ENCODE measurements around the gene GPR39. TPM values are rescaled to one million over a fixed set of nuclear protein-coding genes. Genes with fewer than 3 reads are reported as not detected.

The GPR39 gene
- total RNA-seq, 2 experiments from 2014 or later = not detected

DNA sequence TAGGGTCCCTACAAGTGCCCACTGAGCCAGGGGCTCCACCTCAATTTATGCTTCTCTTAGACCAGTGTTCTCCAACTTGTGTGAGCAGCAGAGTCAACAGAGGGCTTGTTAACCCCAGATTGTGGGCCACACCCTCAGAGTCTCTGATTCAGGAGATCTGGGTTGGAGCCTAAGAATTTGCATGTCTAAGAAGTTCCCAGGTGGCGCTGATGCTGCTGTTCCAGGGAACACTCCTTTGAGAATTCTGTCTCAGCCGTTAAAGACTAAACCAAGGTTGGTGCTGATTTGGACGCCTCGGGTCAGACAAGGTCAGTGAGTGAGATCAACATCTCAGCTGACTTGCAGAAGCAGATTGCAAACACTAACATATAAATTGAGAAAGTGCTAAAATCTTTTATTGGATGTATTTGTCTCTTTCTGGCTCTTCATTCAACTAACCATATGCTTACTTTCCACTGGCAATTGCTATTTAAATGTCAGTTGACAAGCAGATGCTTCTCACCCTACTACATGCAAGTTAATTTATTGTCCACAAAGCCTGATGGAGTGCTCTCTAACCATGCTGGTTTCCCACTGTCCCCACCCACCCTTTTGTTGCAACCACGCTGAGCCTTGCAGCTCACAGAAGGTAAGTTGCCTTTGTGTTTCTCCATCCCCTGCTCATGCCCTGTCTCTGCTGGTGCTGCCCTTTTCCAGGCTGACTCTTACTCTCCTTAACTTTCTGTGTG is 221.9 kb downstream of the GPR39 start:
- intact Hi-C loops (cut with micrococcal nuclease) = no loop called here
- H3K27me3 Mint-ChIP-seq (ENCODE audit: low read depth) = peaks cover 4% of the 10 kb centered on the region
- no peaks in the 10 kb centered on the region for H3K36me3 Mint-ChIP-seq (ENCODE audit: low read depth)
- no peaks in the 10 kb centered on the region for H3K4me1 Mint-ChIP-seq (ENCODE audit: low read depth)
- no peaks in the 10 kb centered on the region for H3K9me3 Mint-ChIP-seq
- no peak overlapping the region for H3K27ac Mint-ChIP-seq
- no peak overlapping the region for H3K4me3 Mint-ChIP-seq
- no peak for DNase-seq
- CTCF ChIA-PET = no interaction called here

DNA sequence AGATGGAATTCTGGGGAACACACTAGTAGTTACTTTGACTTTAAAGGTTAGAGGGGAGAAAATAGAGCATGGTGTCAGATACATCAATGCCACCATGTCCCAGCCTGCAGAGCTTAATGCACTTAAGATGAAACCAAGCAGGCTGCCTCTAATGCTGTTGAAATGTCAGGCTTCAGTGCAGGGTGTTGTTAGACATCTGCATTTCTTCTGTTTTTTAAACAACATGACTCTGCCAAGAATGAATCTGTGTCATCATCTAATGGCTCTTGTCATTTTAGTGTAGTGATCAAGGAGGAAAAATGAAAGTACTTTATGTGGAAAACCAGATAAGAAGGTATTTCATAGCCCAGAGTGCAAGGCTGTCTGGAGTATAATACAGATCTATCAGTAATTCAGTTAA is 223.5 kb downstream of the GPR39 start:
- CTCF ChIA-PET = no interaction called here
- no peak overlapping the region for H3K27ac Mint-ChIP-seq
- H3K9me3 Mint-ChIP-seq = no peaks in the 10 kb centered on the region
- H3K4me1 Mint-ChIP-seq (ENCODE audit: low read depth) = no peaks in the 10 kb centered on the region
- DNase-seq = no peak
- intact Hi-C loops (cut with micrococcal nuclease) = no loop called here
- no peak overlapping the region for H3K4me3 Mint-ChIP-seq
- no peaks in the 10 kb centered on the region for H3K36me3 Mint-ChIP-seq (ENCODE audit: low read depth)
- peaks cover 7% of the 10 kb centered on the region for H3K27me3 Mint-ChIP-seq (ENCODE audit: low read depth)

DNA sequence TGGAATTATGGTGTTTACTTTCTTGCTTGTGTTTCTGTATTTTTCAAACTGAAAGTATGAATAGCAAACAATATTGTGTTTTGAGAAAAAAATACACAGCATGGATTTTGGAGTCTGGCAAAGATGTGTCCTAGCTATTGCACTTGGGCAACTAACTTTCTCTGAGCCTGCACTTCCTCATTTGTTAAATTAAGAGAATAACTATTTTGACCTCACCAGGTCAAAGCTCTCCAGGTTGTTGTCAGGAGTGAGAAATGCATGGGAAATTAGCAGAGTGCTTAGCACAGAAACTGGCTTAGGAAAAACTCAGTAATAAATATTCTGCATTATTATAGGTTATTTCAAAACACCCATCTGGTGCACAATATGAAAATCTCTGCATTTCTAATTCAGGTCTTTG is 225.2 kb downstream of the GPR39 start:
- H3K4me3 Mint-ChIP-seq = no peak overlapping the region
- no peaks in the 10 kb centered on the region for H3K4me1 Mint-ChIP-seq (ENCODE audit: low read depth)
- H3K36me3 Mint-ChIP-seq (ENCODE audit: low read depth) = no peaks in the 10 kb centered on the region
- CTCF ChIA-PET = no interaction called here
- no peaks in the 10 kb centered on the region for H3K9me3 Mint-ChIP-seq
- H3K27ac Mint-ChIP-seq = no peak overlapping the region
- DNase-seq = no peak
- intact Hi-C loops (cut with micrococcal nuclease) = no loop called here
- peaks cover 10% of the 10 kb centered on the region for H3K27me3 Mint-ChIP-seq (ENCODE audit: low read depth)

DNA sequence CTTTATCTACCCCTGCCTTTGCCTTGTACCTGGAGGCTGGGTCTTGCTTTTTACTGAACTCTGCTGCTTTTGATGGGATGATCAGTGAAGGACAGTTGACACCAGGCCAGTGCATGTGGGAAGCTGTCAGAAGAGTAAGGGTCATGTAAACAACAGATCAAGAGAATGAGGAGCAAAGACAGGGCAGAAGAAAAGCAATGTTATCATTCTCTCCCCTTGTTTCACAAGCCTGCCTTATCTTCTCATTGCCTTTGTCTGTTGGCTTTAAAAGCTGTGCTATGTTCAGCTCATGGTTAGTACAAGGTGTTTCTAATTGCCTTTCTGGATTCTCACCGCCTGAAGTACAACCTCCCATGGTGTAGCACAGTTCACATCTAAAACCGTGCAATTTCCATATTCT is 225.8 kb downstream of the GPR39 start:
- intact Hi-C loops (cut with micrococcal nuclease) = no loop called here
- no peaks in the 10 kb centered on the region for H3K36me3 Mint-ChIP-seq (ENCODE audit: low read depth)
- no peaks in the 10 kb centered on the region for H3K9me3 Mint-ChIP-seq
- H3K27me3 Mint-ChIP-seq (ENCODE audit: low read depth) = peaks cover 10% of the 10 kb centered on the region
- no peaks in the 10 kb centered on the region for H3K4me1 Mint-ChIP-seq (ENCODE audit: low read depth)
- DNase-seq = no peak
- CTCF ChIA-PET = no interaction called here
- H3K27ac Mint-ChIP-seq = no peak overlapping the region
- no peak overlapping the region for H3K4me3 Mint-ChIP-seq

DNA sequence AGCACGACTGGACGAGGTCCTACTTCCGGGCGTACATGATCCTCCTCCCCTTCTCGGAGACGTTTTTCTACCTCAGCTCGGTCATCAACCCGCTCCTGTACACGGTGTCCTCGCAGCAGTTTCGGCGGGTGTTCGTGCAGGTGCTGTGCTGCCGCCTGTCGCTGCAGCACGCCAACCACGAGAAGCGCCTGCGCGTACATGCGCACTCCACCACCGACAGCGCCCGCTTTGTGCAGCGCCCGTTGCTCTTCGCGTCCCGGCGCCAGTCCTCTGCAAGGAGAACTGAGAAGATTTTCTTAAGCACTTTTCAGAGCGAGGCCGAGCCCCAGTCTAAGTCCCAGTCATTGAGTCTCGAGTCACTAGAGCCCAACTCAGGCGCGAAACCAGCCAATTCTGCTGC is 228.6 kb downstream of the GPR39 start:
- H3K4me1 Mint-ChIP-seq (ENCODE audit: low read depth) = no peaks in the 10 kb centered on the region
- no peak overlapping the region for H3K27ac Mint-ChIP-seq
- intact Hi-C loops (cut with micrococcal nuclease) = no loop called here
- H3K9me3 Mint-ChIP-seq = no peaks in the 10 kb centered on the region
- peaks cover 15% of the 10 kb centered on the region for H3K27me3 Mint-ChIP-seq (ENCODE audit: low read depth)
- H3K4me3 Mint-ChIP-seq = no peak overlapping the region
- H3K36me3 Mint-ChIP-seq (ENCODE audit: low read depth) = no peaks in the 10 kb centered on the region
- CTCF ChIA-PET = no interaction called here
- no peak for DNase-seq

DNA sequence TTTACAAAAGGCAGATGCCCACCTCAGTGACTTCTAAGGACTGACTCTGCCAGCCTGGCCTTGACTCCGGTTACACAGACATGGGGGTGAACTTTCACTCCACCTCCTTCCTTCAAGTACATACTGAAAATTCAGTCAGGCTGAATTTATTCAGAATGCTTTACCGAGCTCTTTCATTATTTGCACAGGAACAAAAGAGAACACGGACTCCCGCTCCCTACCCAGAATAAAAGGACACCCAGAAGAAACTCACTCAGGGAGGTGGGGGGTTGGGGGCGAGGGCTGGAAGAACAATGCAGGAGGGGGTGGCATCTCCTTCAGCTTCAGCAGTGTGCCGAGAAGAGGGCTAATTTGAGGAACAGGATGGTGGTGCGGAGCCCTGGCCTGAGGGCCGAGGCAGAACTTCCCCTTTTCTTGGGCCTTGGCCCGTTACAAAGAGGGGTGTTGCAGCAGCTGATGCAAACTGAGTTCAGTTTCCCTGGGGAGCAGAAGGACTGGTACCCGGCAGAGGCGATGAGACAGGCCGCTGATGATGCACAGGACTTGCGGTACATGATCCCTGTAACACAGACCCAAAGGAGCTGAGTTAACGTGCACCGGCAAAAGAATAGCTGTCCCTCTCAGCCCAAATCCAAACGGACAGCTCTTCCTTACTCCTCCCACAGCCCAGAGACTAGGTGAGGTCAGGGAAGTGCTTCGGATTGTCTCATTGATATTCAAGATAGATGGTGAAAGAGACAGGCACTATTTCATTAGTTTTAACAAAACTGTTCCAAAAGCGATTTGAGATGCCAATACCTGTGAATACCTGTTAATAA is 229.3 kb downstream of the GPR39 start:
- no peak for DNase-seq
- CTCF ChIA-PET = no interaction called here
- H3K4me1 Mint-ChIP-seq (ENCODE audit: low read depth) = no peaks in the 10 kb centered on the region
- no peak overlapping the region for H3K27ac Mint-ChIP-seq
- intact Hi-C loops (cut with micrococcal nuclease) = no loop called here
- H3K27me3 Mint-ChIP-seq (ENCODE audit: low read depth) = peaks cover 15% of the 10 kb centered on the region
- H3K4me3 Mint-ChIP-seq = no peak overlapping the region
- H3K9me3 Mint-ChIP-seq = no peaks in the 10 kb centered on the region
- no peaks in the 10 kb centered on the region for H3K36me3 Mint-ChIP-seq (ENCODE audit: low read depth)

DNA sequence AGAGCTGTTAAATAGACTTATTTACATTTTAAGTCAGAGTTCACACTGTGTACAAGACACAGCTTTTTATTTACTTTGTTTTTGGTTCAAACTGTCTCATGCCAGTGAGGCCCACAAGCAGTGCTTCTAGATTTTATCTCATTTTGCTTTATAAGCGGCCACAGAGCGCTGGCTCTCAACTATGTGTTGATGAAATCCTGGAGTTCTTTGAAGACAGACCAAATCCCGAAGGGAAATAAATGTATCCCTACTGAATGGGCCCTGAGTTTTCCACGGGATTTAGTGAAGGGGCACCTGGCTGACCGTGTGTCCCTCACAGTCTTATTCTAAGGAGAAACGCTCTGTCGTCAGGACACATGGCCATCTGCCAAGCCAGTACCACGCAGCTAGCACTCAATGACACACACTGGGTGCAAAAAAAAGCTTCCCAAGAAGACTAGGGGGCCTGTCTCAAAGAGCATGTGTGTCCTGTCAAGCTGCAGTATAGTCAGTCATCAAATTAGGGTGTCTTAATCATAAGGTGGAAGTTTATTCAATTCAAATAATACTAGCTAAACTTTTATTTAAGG is 230.0 kb downstream of the GPR39 start:
- peaks cover 15% of the 10 kb centered on the region for H3K27me3 Mint-ChIP-seq (ENCODE audit: low read depth)
- H3K27ac Mint-ChIP-seq = no peak overlapping the region
- no peak overlapping the region for H3K4me3 Mint-ChIP-seq
- H3K4me1 Mint-ChIP-seq (ENCODE audit: low read depth) = no peaks in the 10 kb centered on the region
- no peaks in the 10 kb centered on the region for H3K36me3 Mint-ChIP-seq (ENCODE audit: low read depth)
- H3K9me3 Mint-ChIP-seq = no peaks in the 10 kb centered on the region
- CTCF ChIA-PET = no interaction called here
- no peak for DNase-seq
- intact Hi-C loops (cut with micrococcal nuclease) = no loop called here

DNA sequence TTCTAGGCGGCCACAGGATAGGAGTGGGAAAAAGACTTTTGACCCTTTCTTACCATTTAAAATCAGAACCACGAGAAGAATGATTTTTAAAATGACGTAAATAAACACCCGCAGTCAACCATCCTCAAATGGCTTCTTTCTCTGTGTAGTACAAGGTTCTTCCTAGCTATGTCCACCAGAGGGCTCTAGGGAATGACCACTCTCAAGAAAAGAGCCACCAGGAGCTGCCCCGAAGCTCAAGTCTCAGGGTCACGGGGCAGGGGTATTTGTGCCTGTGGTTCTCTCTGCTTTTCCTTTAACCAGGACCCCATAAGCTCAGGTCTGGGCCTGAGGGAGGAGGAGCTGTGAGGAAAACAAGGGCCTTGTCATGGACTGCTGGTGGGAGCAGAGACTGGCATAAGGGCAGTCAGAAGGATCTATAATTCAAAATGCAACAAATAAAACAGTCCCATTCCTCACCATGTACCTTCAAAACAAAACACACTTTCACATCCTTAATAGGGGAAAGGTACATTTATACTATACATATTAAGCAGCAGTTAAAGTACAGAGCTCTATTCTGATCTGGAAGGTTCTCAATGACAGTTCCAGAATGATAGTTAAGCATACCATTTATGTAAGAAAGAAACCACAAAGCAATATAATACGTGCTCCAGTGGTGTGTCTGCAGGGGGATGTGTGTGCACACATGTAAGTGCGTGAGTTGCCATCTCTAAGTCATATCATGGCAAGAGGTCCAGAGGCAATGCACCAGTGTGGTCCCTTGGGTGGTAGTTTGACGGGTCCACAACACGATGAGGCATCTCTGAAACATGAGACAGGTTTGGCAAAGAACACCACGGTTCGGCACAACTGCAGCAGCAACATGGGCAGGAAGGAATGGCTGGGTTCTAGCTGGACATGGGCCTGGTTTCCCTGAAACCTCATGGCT is 234.8 kb downstream of the GPR39 start:
- H3K4me3 Mint-ChIP-seq = no peak overlapping the region
- DNase-seq = no peak
- H3K27ac Mint-ChIP-seq = no peak overlapping the region
- peaks cover 7% of the 10 kb centered on the region for H3K9me3 Mint-ChIP-seq
- peaks cover 5% of the 10 kb centered on the region for H3K27me3 Mint-ChIP-seq (ENCODE audit: low read depth)
- H3K36me3 Mint-ChIP-seq (ENCODE audit: low read depth) = no peaks in the 10 kb centered on the region
- no peaks in the 10 kb centered on the region for H3K4me1 Mint-ChIP-seq (ENCODE audit: low read depth)
- intact Hi-C loops (cut with micrococcal nuclease) = no loop called here
- CTCF ChIA-PET = no interaction called here

DNA sequence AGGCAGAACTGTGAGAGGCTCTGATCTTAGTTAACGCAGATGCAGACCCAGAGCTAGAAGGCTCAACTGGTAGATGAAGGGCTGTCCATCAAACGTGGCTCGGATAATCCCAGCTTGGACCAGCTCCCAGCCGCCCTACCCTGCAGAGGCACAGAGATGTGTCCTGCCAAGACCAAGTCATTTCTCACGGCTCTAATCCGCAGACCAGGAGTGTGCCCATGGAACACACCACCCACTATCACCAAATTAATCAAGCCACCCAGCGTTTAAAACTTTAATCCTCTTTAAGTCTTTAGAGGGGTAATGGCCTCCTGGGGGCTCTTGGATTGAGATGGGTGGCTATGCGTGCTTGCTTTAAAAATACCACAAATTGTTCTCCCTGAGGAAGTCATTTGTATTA is 235.9 kb downstream of the GPR39 start:
- DNase-seq = no peak
- Mint-ChIP-seq H3K27me3 (ENCODE audit: low read depth) (peaks cover 5% of the 10 kb centered on the region), H3K4me3 (no peak overlapping the region), H3K4me1 (ENCODE audit: low read depth) (no peaks in the 10 kb centered on the region), H3K27ac (no peak overlapping the region), H3K36me3 (ENCODE audit: low read depth) (no peaks in the 10 kb centered on the region), H3K9me3 (peaks cover 7% of the 10 kb centered on the region)
- CTCF ChIA-PET = no interaction called here
- intact Hi-C loops (cut with micrococcal nuclease) = no loop called here

DNA sequence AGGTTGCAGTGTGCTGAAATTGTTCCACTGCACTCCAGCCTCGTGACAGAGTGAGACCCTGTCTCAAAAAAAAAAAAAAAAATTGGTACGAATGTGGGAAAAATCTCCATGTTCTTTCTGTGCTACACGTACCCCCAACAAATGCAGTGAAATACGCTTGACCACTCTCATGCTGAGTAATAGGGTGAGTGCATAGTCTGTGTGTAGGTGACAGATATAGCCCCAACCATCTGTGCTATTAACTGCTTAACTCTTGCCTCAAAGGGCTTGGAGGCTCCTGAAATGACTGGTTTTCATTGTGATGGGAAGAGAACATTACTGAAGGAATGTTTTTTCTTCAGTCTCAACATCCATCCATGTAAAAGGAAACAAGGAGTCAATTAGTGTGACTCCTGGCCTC is 237.7 kb downstream of the GPR39 start:
- Mint-ChIP-seq H3K4me3 (no peak overlapping the region), H3K27ac (no peak overlapping the region), H3K27me3 (ENCODE audit: low read depth) (no peaks in the 10 kb centered on the region), H3K9me3 (peaks cover 7% of the 10 kb centered on the region), H3K4me1 (ENCODE audit: low read depth) (no peaks in the 10 kb centered on the region), H3K36me3 (ENCODE audit: low read depth) (no peaks in the 10 kb centered on the region)
- CTCF ChIA-PET = no interaction called here
- DNase-seq = no peak
- intact Hi-C loops (cut with micrococcal nuclease) = no loop called here

DNA sequence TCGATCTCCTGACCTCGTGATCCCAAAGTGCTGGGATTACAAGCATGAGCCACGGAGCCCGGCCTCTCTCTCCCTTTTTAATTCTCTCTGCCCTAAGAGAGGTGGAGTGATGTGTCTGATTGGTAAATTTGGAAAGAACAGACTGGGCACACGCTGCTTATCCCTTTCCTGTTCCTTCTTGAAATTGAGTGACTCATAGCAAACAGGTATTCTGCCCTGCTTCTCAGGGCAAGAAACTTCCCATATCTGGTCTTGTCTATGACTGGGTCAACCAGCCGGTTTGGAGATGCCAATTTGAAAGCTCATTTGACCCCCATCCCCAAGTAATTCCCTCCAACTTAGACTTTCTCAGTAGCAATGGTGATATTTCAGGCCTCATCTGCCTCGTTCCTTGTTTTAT is 238.4 kb downstream of the GPR39 start:
- H3K4me1 Mint-ChIP-seq (ENCODE audit: low read depth) = no peaks in the 10 kb centered on the region
- no peak overlapping the region for H3K27ac Mint-ChIP-seq
- no peaks in the 10 kb centered on the region for H3K27me3 Mint-ChIP-seq (ENCODE audit: low read depth)
- no peak overlapping the region for H3K4me3 Mint-ChIP-seq
- CTCF ChIA-PET = no interaction called here
- peaks cover 7% of the 10 kb centered on the region for H3K9me3 Mint-ChIP-seq
- no peak for DNase-seq
- H3K36me3 Mint-ChIP-seq (ENCODE audit: low read depth) = no peaks in the 10 kb centered on the region
- intact Hi-C loops (cut with micrococcal nuclease) = no loop called here

DNA sequence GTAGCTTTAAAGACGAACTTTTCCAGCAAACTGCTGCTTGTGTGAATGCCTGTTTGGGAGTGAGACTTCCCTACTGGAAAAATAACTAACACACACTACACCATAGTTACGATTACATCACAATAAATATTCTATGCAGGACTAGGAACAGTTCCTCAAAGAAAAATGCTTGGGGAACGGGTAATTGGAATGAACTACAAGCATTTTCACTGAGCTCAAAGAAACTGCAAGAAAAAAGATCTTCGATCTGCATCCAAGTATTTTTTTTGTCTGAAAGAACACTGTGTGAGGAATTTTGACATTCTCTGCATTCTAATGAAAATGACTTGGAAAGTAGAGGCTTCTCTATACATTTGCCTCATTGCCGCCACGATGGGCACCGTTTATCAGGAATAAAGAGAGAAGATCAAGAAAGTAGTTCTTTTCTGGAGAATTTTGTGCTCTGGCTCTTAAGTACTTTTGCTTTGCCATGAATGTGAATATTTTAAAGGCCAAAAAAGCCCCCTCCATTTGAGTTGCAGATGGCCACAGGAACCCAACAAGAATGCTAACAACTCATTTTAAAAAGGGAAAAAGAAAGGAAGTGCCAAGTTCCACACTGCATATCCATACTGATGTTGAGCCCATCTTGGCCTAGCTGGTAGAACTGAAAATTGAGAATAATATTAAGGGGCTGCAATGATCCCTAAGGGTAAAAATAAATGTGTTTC is 239.8 kb downstream of the GPR39 start:
- no peak overlapping the region for H3K27ac Mint-ChIP-seq
- intact Hi-C loops (cut with micrococcal nuclease) = no loop called here
- no peaks in the 10 kb centered on the region for H3K27me3 Mint-ChIP-seq (ENCODE audit: low read depth)
- peaks cover 7% of the 10 kb centered on the region for H3K9me3 Mint-ChIP-seq
- H3K36me3 Mint-ChIP-seq (ENCODE audit: low read depth) = no peaks in the 10 kb centered on the region
- no peak for DNase-seq
- no peaks in the 10 kb centered on the region for H3K4me1 Mint-ChIP-seq (ENCODE audit: low read depth)
- CTCF ChIA-PET = no interaction called here
- H3K4me3 Mint-ChIP-seq = no peak overlapping the region
